ENCODE results near the gene NPRL2. TPM values are rescaled to one million over a fixed set of nuclear protein-coding genes. Genes with fewer than 3 reads are reported as not detected.

NPRL2 gene
- total and polyA plus RNA-seq, 2 of the 13 experiments (the other 11 are each of a cell fraction or from before 2014, with no cell fraction given): 30.6 to 51.4 TPM

DNA sequence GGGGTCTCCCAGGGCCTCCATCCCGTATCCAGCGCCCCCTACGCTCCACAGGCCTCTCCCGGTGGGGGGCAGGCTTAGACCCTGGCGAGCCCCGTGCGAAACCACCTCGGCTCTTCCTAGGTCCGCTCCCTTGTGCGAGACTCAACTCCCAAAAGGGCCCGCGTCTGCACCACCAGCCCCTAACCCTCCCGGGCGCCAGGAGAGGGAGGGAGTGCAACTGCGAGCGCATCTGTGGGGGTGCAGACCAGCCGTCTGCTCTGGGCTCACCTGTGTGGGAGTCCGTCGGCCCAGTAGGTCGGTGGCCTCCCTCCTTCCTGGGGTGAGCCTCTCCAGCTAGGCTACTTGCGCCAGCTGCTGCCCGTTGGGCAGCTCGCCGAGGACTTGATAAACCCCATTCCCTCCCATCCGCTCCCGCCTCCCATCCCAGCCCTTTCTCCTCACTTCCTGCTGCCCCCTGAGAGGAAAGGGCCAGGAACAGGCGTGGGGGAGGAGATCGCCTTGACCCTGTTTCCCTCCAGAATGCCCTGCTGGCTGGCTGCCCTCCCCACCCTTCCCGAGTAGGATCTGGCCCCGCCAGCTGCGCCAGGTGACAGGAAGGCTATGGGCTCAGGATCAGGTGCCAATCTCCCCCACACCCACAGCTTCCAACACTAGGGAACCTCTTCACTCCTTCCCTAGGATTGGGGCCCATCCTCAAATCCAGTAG is 28.0 kb downstream of the NPRL2 start, which contains the start of gene HYAL2 (continued):
- TF ChIP-seq, protein P1, sequence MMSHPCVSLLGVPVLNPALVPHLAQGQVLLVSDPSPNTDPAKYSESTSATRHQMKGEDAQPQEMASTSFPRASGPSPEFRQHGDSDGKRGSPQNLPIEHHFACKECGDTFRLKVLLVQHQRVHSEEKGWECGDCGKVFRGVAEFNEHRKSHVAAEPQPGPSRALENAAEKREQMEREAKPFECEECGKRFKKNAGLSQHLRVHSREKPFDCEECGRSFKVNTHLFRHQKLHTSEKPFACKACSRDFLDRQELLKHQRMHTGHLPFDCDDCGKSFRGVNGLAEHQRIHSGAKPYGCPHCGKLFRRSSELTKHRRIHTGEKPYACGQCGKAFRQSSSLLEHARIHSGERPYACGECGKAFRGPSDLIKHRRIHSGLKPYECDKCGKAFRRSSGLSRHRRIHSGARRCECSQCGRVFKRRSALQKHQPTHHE (CRISPR knock-in tag; IDR thresholded peaks at IDR 0.05; ENCODE audit: borderline replicate concordance): no peak
- 0 out of 2 replicates have a peak, but pooled peaks have one; percentile 32 for TF ChIP-seq ZC3H4 (CRISPR knock-in tag; IDR thresholded peaks at IDR 0.05; ENCODE audit: borderline replicate concordance)
- 0 out of 2 replicates have a peak, but pooled peaks have one; percentile 48 for TF ChIP-seq SETDB1 (CRISPR knock-in tag; IDR thresholded peaks at IDR 0.05; ENCODE audit: borderline replicate concordance)
- TF ChIP-seq, protein P2, sequence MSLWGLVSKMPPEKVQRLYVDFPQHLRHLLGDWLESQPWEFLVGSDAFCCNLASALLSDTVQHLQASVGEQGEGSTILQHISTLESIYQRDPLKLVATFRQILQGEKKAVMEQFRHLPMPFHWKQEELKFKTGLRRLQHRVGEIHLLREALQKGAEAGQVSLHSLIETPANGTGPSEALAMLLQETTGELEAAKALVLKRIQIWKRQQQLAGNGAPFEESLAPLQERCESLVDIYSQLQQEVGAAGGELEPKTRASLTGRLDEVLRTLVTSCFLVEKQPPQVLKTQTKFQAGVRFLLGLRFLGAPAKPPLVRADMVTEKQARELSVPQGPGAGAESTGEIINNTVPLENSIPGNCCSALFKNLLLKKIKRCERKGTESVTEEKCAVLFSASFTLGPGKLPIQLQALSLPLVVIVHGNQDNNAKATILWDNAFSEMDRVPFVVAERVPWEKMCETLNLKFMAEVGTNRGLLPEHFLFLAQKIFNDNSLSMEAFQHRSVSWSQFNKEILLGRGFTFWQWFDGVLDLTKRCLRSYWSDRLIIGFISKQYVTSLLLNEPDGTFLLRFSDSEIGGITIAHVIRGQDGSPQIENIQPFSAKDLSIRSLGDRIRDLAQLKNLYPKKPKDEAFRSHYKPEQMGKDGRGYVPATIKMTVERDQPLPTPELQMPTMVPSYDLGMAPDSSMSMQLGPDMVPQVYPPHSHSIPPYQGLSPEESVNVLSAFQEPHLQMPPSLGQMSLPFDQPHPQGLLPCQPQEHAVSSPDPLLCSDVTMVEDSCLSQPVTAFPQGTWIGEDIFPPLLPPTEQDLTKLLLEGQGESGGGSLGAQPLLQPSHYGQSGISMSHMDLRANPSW (CRISPR knock-in tag; IDR thresholded peaks at IDR 0.05; ENCODE audit: borderline replicate concordance): no peak
- no peak for TF ChIP-seq LCORL (IDR thresholded peaks at IDR 0.05)
- TF ChIP-seq LCORL (CRISPR knock-in tag; IDR thresholded peaks at IDR 0.05): no peak
- TF ChIP-seq, protein P3, sequence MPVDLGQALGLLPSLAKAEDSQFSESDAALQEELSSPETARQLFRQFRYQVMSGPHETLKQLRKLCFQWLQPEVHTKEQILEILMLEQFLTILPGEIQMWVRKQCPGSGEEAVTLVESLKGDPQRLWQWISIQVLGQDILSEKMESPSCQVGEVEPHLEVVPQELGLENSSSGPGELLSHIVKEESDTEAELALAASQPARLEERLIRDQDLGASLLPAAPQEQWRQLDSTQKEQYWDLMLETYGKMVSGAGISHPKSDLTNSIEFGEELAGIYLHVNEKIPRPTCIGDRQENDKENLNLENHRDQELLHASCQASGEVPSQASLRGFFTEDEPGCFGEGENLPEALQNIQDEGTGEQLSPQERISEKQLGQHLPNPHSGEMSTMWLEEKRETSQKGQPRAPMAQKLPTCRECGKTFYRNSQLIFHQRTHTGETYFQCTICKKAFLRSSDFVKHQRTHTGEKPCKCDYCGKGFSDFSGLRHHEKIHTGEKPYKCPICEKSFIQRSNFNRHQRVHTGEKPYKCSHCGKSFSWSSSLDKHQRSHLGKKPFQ (CRISPR knock-in tag; IDR thresholded peaks at IDR 0.05; ENCODE audit: insufficient replicate concordance): no peak
- no peak for TF ChIP-seq ZNF343 (CRISPR knock-in tag; IDR thresholded peaks at IDR 0.05)
- no peak for TF ChIP-seq ZNF382 (CRISPR knock-in tag; IDR thresholded peaks at IDR 0.05; ENCODE audit: borderline replicate concordance)
- no peak for TF ChIP-seq BORCS8-MEF2B (CRISPR knock-in tag; IDR thresholded peaks at IDR 0.05)
- TF ChIP-seq HDAC6 (IDR thresholded peaks at IDR 0.05; ENCODE audit: low read depth, low read length): no peak
- TF ChIP-seq, protein P4, sequence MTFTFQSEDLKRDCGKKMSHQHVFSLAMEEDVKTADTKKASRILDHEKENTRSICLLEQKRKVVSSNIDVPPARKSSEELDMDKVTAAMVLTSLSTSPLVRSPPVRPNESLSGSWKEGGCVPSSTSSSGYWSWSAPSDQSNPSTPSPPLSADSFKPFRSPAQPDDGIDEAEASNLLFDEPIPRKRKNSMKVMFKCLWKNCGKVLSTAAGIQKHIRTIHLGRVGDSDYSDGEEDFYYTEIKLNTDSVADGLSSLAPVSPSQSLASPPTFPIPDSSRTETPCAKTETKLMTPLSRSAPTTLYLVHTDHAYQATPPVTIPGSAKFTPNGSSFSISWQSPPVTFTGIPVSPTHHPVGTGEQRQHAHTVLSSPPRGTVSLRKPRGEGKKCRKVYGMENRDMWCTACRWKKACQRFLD (CRISPR knock-in tag; IDR thresholded peaks at IDR 0.05; ENCODE audit: borderline replicate concordance): no peak
- TF ChIP-seq HOXA3 (CRISPR knock-in tag; IDR thresholded peaks at IDR 0.05): no peak
- TF ChIP-seq NFYB (CRISPR knock-in tag; IDR thresholded peaks at IDR 0.05): no peak
- TF ChIP-seq ADNP (CRISPR knock-in tag; IDR thresholded peaks at IDR 0.05): no peak

All from HepG2 (cell line).